ENCODE measurements around the gene ABCA9.
"Not testable (repeated sequence)": the region's sequence is repeated elsewhere in the genome, so short reads cannot be mapped to it uniquely, and the experiment has no call there.

ABCA9 gene

GRCh38 chr17:68955181-68955841 lies 105.4 kb downstream of the ABCA9 start, which contains the start of gene ABCA8:
Gene ABCA8, minus strand, starts transcription at chr17:68955392. Its CDS starts 13,358 bp downstream, at chr17:68942034.
- no peaks in the 10 kb centered on the region for H3K9me3 Mint-ChIP-seq
- ATAC-seq (no peak), DNase-seq (no peak)
- no peak within 1 kb of the TSS for H3K4me3 Mint-ChIP-seq
- no peaks in the 10 kb centered on the region for H3K27me3 Mint-ChIP-seq
- H3K4me1 Mint-ChIP-seq, result no peaks in the 10 kb centered on the region
- H3K27ac Mint-ChIP-seq, result no peak within 1 kb of the TSS

GRCh38 chr17:68954146-68954896 lies 106.4 kb downstream of the ABCA9 start:
- no peaks in the 10 kb centered on the region for H3K4me1 Mint-ChIP-seq
- no peak for DNase-seq
- H3K27ac Mint-ChIP-seq, result no peak overlapping the region
- H3K4me3 Mint-ChIP-seq, result no peak overlapping the region
- H3K27me3 Mint-ChIP-seq, result no peaks in the 10 kb centered on the region
- ATAC-seq, result no peak
- no peaks in the 10 kb centered on the region for H3K9me3 Mint-ChIP-seq

GRCh38 chr17:68953340-68953997 lies 107.3 kb downstream of the ABCA9 start:
- Mint-ChIP-seq H3K4me1 (no peaks in the 10 kb centered on the region), H3K27ac (no peak overlapping the region), H3K4me3 (no peak overlapping the region), H3K27me3 (no peaks in the 10 kb centered on the region), H3K9me3 (no peaks in the 10 kb centered on the region)
- DNase-seq (no peak), ATAC-seq (no peak)

- no peak overlapping the region for H3K4me3 Mint-ChIP-seq
- H3K27ac Mint-ChIP-seq, result no peak overlapping the region
- ATAC-seq (no peak), DNase-seq (no peak)
- no peaks in the 10 kb centered on the region for H3K27me3 Mint-ChIP-seq
- no peaks in the 10 kb centered on the region for H3K4me1 Mint-ChIP-seq
- no peaks in the 10 kb centered on the region for H3K9me3 Mint-ChIP-seq
These were observed 110.0 kb downstream of the ABCA9 start for GRCh38 chr17:68950725-68951124.

GRCh38 chr17:68947868-68948267 lies 112.9 kb downstream of the ABCA9 start:
- not testable (repeated sequence) for ATAC-seq, DNase-seq, H3K27me3 Mint-ChIP-seq, H3K4me3 Mint-ChIP-seq, H3K9me3 Mint-ChIP-seq, H3K4me1 Mint-ChIP-seq
- H3K27ac Mint-ChIP-seq, result peak overlapping the region in 1 of 2 donors; percentile 13

GRCh38 chr17:68944435-68945035 lies 116.2 kb downstream of the ABCA9 start:
- Mint-ChIP-seq H3K9me3 (no peaks in the 10 kb centered on the region), H3K4me3 (no peak overlapping the region)

GRCh38 chr17:68943812-68944182 lies 116.9 kb downstream of the ABCA9 start:
- not testable (repeated sequence) for H3K27me3 Mint-ChIP-seq, H3K4me3 Mint-ChIP-seq, ATAC-seq, H3K9me3 Mint-ChIP-seq, H3K4me1 Mint-ChIP-seq, H3K27ac Mint-ChIP-seq, DNase-seq

More at GRCh38 chr17:68944435-68945035, 116.2 kb downstream of the ABCA9 start:
- Mint-ChIP-seq H3K27ac (peak overlapping the region in 1 of 2 donors; percentile 43), H3K27me3 (no peaks in the 10 kb centered on the region), H3K4me1 (no peaks in the 10 kb centered on the region)
- ATAC-seq, result no peak
- DNase-seq, result no peak

- no peaks in the 10 kb centered on the region for H3K9me3 Mint-ChIP-seq
These were observed 117.5 kb downstream of the ABCA9 start for GRCh38 chr17:68943123-68943811.

GRCh38 chr17:68942389-68942788 lies 118.3 kb downstream of the ABCA9 start:
- Mint-ChIP-seq H3K4me3 (no peak overlapping the region), H3K9me3 (no peaks in the 10 kb centered on the region), H3K27me3 (no peaks in the 10 kb centered on the region)

More at GRCh38 chr17:68943123-68943811, 117.5 kb downstream of the ABCA9 start:
- no peak for ATAC-seq
- Mint-ChIP-seq H3K4me1 (no peaks in the 10 kb centered on the region), H3K27ac (no peak overlapping the region), H3K27me3 (no peaks in the 10 kb centered on the region), H3K4me3 (no peak overlapping the region)
- no peak for DNase-seq

GRCh38 chr17:68941761-68942160 lies 119.0 kb downstream of the ABCA9 start:
- Mint-ChIP-seq H3K9me3 (no peaks in the 10 kb centered on the region), H3K4me3 (no peak overlapping the region), H3K4me1 (no peaks in the 10 kb centered on the region), H3K27me3 (no peaks in the 10 kb centered on the region), H3K27ac (no peak overlapping the region)
- DNase-seq (no peak), ATAC-seq (no peak)

More at GRCh38 chr17:68942389-68942788, 118.3 kb downstream of the ABCA9 start:
- ATAC-seq (no peak), DNase-seq (no peak)
- Mint-ChIP-seq H3K27ac (no peak overlapping the region), H3K4me1 (no peaks in the 10 kb centered on the region)

- Mint-ChIP-seq H3K4me3 (no peak overlapping the region), H3K27me3 (no peaks in the 10 kb centered on the region), H3K9me3 (no peaks in the 10 kb centered on the region), H3K27ac (no peak overlapping the region), H3K4me1 (no peaks in the 10 kb centered on the region)
- ATAC-seq, result no peak
- no peak for DNase-seq
These were observed 121.5 kb downstream of the ABCA9 start for GRCh38 chr17:68939195-68939594.

- Mint-ChIP-seq H3K4me1 (no peaks in the 10 kb centered on the region), H3K27me3 (no peaks in the 10 kb centered on the region), H3K27ac (no peak overlapping the region), H3K4me3 (no peak overlapping the region), H3K9me3 (no peaks in the 10 kb centered on the region)
- ATAC-seq (no peak), DNase-seq (no peak)
These were observed 122.7 kb downstream of the ABCA9 start for GRCh38 chr17:68937890-68938514.

- ATAC-seq, result no peak
- DNase-seq, result no peak
- H3K4me1 Mint-ChIP-seq, result no peaks in the 10 kb centered on the region
- H3K4me3 Mint-ChIP-seq, result no peak overlapping the region
- no peaks in the 10 kb centered on the region for H3K9me3 Mint-ChIP-seq
- H3K27ac Mint-ChIP-seq, result no peak overlapping the region
- no peaks in the 10 kb centered on the region for H3K27me3 Mint-ChIP-seq
These were observed 133.2 kb downstream of the ABCA9 start for GRCh38 chr17:68927516-68927915.

- H3K27ac Mint-ChIP-seq, result no peak overlapping the region
- DNase-seq (no peak), ATAC-seq (no peak)
- peaks cover under 1 to 1% of the 10 kb centered on the region in 2 donors for H3K9me3 Mint-ChIP-seq
- no peak overlapping the region for H3K4me3 Mint-ChIP-seq
- no peaks in the 10 kb centered on the region for H3K27me3 Mint-ChIP-seq
- no peaks in the 10 kb centered on the region for H3K4me1 Mint-ChIP-seq
These were observed 135.7 kb downstream of the ABCA9 start for GRCh38 chr17:68924793-68925720.
